ENCODE data around the gene RNF4. TPM values are rescaled to one million over a fixed set of nuclear protein-coding genes. Genes with fewer than 3 reads are reported as not detected.

The RNF4 gene
- total RNA-seq, 1 donor from 2014 or later, result 93.5 TPM

GRCh38 chr4:2558301-2558700, 89.4 kb downstream of the RNF4 start:
- intact Hi-C loops (cut with micrococcal nuclease), result no loop called here
- no peak for DNase-seq
- no peak for TF ChIP-seq CTCF (IDR thresholded peaks at IDR 0.05)
- H3K4me1 Mint-ChIP-seq, result peaks cover 41% of the 10 kb centered on the region
- H3K36me3 Mint-ChIP-seq (ENCODE audit: low read depth), result peaks cover 32% of the 10 kb centered on the region
- no peaks in the 10 kb centered on the region for H3K27me3 Mint-ChIP-seq
- POLR2A ChIA-PET, result no interaction called here
- CTCF ChIA-PET, result no interaction called here
- H3K9me3 Mint-ChIP-seq, result no peaks in the 10 kb centered on the region
- H3K4me3 Mint-ChIP-seq, result no peak overlapping the region
- ATAC-seq (ENCODE audit: low read depth), result no peak
- H3K27ac Mint-ChIP-seq, result no peak overlapping the region

- Mint-ChIP-seq H3K4me3 (no peak overlapping the region), H3K36me3 (ENCODE audit: low read depth) (peaks cover 42% of the 10 kb centered on the region)
- CTCF ChIA-PET, result interaction anchor here (0.6 kb wide), 1 partner anchor 34 kb away, joined by 3 read pairs; no protein-coding TSS in a partner anchor
Measured at GRCh38 chr4:2560167-2560566, 91.3 kb downstream of the RNF4 start.

More at GRCh38 chr4:2560167-2560566, 91.3 kb downstream of the RNF4 start:
- no peaks in the 10 kb centered on the region for H3K9me3 Mint-ChIP-seq
- no peak overlapping the region for H3K27ac Mint-ChIP-seq
- H3K27me3 Mint-ChIP-seq, result no peaks in the 10 kb centered on the region
- ATAC-seq (ENCODE audit: low read depth) (no peak), DNase-seq (no peak)
- peaks cover 36% of the 10 kb centered on the region for H3K4me1 Mint-ChIP-seq
- intact Hi-C loops (cut with micrococcal nuclease), result no loop called here
- no peak for TF ChIP-seq CTCF (IDR thresholded peaks at IDR 0.05)
- POLR2A ChIA-PET, result no interaction called here

Other genes with a start within 250 kb of the RNF4 start
- gene HAUS3, start 227.0 kb upstream of the RNF4 start, total RNA-seq, result 17.9 and 19.0 TPM in 2 replicates
- 1.4 and 1.7 TPM in 2 replicates for gene POLN, start 227.0 kb upstream of the RNF4 start, total RNA-seq
- gene MXD4, start 207.0 kb upstream of the RNF4 start, total RNA-seq, result 28.7 and 36.7 TPM in 2 replicates
- 5.9 and 6.1 TPM in 2 replicates for gene ZFYVE28, start 50.5 kb upstream of the RNF4 start, total RNA-seq
- gene CFAP99, start 50.2 kb upstream of the RNF4 start, total RNA-seq, result not detected in 2 replicates
- gene FAM193A, start 67.5 kb downstream of the RNF4 start, total RNA-seq, result 40.0 and 42.8 TPM in 2 replicates